Measurements from ENCODE around the gene ARL6IP6.

ARL6IP6 gene

GRCh38 chr2:152718076-152718908, at the start of gene ARL6IP6:
Gene ARL6IP6 (plus strand): TSS chr2:152718620. CDS start chr2:152718625, 5 bp downstream.
- DNase-seq (ENCODE audit: low read depth in 2 of 2, low spot score in 1 of 2) = peak; percentile 86 to 87

DNA sequence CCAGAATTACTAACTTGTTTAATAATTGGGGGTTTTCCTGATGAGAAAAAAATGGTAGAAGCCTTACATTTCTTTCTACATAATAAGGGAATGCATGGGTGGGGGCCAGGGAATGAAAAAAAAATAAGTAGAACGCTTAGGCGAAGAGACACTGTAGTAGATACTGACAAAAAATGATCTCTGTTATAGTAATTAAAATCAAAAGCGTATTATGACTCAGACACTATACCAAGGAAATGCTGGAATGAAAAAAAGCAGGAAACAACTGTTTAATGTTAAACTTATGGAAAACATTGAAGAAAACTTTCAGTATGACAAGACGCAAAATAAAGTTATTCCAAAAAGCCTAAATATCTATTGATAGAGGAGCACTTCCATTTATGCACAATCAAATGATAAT, 44.1 kb upstream of the ARL6IP6 start:
- no peak for DNase-seq (ENCODE audit: low read depth in 2 of 2, low spot score in 1 of 2)

- no peak for DNase-seq (ENCODE audit: low read depth in 2 of 2, low spot score in 1 of 2)
These were observed 42.0 kb upstream of the ARL6IP6 start for GRCh38 chr2:152676461-152676860.

DNA sequence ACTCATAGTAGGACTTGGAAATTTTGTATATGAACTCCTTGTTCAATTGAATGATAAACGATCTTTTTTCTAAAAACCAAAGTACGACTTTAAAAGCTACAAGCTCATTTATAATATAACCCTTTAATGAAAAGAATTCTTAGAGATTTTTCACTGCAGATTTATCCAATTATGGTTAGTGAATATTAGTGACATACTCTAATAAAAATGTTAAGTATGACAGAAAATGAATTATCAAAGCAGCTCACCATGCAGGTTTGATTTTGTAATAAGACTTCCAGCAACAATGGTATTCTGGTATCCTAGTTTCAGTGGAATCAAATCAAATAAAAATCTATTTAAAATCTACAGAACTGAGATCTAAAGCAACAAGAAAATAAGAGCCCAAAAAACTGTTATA, 39.6 kb upstream of the ARL6IP6 start:
- DNase-seq (ENCODE audit: low read depth in 2 of 2, low spot score in 1 of 2) = no peak

- DNase-seq (ENCODE audit: low read depth in 2 of 2, low spot score in 1 of 2) = no peak
These were observed 35.8 kb upstream of the ARL6IP6 start for GRCh38 chr2:152682663-152683062.

DNA sequence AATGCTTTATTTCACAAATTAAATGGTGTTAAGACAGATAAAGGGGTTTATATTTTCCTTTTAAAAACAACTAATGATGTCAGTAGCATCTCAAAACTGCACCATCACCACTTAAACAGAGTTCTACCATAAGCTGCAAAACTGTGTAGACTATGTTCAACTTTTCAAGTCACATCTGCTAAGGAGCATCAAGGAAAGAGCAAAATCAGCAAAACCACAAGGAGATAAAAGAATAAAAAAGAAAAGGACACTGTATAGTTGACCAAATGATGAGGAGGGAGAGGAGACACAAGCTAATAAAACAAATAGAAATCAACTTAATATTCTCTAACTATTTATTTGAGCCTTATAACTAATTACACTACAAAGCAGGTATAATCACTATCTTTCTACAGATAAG, 35.0 kb upstream of the ARL6IP6 start:
- DNase-seq (ENCODE audit: low read depth in 2 of 2, low spot score in 1 of 2) = no peak

GRCh38 chr2:152686321-152686720, 32.1 kb upstream of the ARL6IP6 start:
- DNase-seq (ENCODE audit: low read depth in 2 of 2, low spot score in 1 of 2) = no peak

- DNase-seq (ENCODE audit: low read depth in 2 of 2, low spot score in 1 of 2) = no peak
These were observed 25.4 kb upstream of the ARL6IP6 start for GRCh38 chr2:152693033-152693432.

DNA sequence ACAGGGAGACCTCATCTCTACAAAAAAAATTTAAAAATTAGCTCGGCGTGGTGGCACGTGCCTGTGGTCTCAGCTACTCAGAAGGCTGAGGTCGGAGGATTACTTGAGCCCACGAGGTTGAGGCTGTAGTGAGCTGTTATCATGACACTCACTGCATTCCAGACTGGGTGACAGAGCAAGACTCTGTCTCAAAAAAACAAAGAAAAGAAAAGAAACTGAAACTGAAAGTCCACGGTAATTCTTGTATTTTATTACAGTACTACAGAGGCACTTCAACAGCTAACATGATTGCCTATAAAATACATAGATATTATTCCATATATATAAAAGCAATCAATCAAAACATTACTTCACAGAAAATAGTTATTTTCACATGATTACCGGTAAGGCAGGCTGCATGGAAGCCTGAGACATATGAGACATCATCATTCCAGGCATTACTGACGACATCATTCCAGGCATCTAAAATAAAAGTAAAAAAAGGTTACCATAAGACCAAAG, 24.2 kb upstream of the ARL6IP6 start:
- DNase-seq (ENCODE audit: low read depth in 2 of 2, low spot score in 1 of 2) = peak in 1 of 2 donors; percentile 11

- no peak for DNase-seq (ENCODE audit: low read depth in 2 of 2, low spot score in 1 of 2)
These were observed 22.7 kb upstream of the ARL6IP6 start for GRCh38 chr2:152695763-152696162.

GRCh38 chr2:152696476-152696875, 21.9 kb upstream of the ARL6IP6 start:
- no peak for DNase-seq (ENCODE audit: low read depth in 2 of 2, low spot score in 1 of 2)

GRCh38 chr2:152701198-152701597, 17.2 kb upstream of the ARL6IP6 start:
- no peak for DNase-seq (ENCODE audit: low read depth in 2 of 2, low spot score in 1 of 2)

DNA sequence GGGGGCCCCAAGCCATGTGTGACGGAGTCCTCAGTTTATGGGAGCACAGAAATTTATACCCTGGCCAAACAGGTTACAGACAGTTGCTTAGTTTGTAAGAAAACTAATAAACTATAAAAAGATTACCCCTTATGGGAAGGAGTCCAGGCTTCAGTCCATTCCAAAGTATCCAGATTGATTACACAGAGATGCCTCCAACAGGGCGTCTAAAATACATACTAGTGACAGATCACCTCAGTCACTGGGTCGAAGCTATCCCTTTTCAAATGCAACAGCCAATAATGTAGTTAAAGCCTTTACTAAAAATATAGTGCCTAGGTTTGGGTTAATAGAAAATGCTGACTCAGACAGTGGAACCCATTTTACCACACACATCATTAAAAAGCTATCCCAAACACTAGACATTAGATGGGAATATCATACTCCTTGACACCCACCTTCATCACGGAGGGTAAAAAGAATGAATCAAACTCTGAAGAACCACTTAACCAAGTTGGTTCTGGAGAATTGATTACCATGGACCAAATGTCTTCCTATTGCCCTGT, 11.9 kb upstream of the ARL6IP6 start:
- no peak for DNase-seq (ENCODE audit: low read depth in 2 of 2, low spot score in 1 of 2)

GRCh38 chr2:152708742-152709141, 9.7 kb upstream of the ARL6IP6 start:
- DNase-seq (ENCODE audit: low read depth in 2 of 2, low spot score in 1 of 2) = no peak

GRCh38 chr2:152710713-152711112, 7.7 kb upstream of the ARL6IP6 start:
- DNase-seq (ENCODE audit: low read depth in 2 of 2, low spot score in 1 of 2) = no peak

GRCh38 chr2:152715112-152715511, 3.3 kb upstream of the ARL6IP6 start:
- no peak for DNase-seq (ENCODE audit: low read depth in 2 of 2, low spot score in 1 of 2)

DNA sequence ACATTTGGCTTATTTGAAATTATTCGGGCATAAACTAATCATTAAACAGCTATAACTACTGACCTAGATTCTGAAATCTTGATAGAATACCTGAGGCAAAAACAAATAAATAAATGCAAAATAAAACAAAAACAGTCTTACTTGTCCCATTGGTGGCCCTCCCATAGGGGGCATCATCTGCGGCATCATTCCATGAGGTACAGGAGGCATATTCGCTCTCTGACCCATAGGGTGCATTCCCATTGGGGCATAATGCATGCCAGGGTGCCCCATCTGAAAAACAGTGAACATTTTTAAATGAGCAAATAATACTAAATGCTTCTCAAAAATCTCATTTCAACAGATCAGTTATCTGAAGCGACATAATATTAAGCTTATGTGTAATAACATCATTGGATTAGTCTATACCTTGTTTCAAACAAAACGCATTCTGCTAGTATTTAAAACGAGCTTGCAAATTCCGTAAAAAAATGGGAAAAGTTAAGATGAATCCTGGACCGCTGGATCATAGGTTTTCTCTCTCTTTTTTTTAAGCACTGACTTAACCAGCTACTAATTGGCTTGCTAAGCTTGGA, 2.5 kb upstream of the ARL6IP6 start:
- no peak for DNase-seq (ENCODE audit: low read depth in 2 of 2, low spot score in 1 of 2)

- DNase-seq (ENCODE audit: low read depth in 2 of 2, low spot score in 1 of 2) = peak; percentile 7 to 20
These were observed 1.6 kb upstream of the ARL6IP6 start for GRCh38 chr2:152716805-152717227.

GRCh38 chr2:152717228-152718075, 968 bp upstream of the ARL6IP6 start, which contains the start of gene PRPF40A:
Gene PRPF40A (minus strand): TSS chr2:152717461. CDS start chr2:152717439, 22 bp downstream.
- peak; percentile 97 for DNase-seq (ENCODE audit: low read depth in 2 of 2, low spot score in 1 of 2)

DNA sequence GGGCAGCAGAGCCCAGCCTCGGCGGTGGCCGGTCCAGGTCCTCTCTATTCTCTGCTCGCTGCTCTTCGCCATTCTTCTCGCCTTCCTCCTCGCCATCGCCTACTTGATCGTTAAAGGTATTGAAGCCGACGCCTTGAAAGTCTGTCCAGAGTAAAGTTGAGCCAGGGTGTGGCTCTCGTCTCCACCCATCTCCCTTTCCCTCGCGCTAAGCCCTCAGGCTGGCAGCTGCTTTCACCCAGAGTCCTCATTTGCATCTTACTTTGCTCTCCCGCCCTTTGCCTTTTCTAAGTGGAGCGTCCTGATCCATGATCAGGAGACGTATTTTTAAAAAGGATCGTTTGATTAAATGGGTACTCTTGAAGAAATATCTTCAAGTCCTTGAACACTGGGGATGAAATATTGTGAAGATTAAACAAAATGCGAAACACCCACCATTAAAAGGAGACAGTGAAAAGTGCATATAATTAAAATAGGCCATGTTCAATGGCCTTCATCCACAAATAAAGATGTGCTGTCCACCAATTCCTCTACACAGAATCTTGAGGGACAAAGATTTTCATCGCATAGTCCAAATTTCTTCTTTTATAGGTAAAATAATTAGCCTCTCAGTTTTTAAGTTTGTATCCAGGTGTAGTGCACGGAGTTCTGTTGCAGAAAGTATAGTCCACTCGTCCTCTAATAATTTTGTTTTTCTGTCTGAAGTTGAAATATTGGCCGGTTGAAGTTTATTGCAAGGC, 657 bp downstream of the ARL6IP6 start:
- DNase-seq (ENCODE audit: low read depth in 2 of 2, low spot score in 1 of 2) = no peak

Data from stimulated activated CD8-positive, alpha-beta memory T cell treated with anti-CD3 and anti-CD28 coated beads, Interleukin-4, amount 100 ng/mL, for 4 hours (primary cell).